GM19025 (cell line): ENCODE results near the gene CPA1.

ENCODE experiments used
- ATAC-seq: cut with Tn5 transposase; IDR thresholded peaks from one replicate; pipeline ENCODE4 v1.9.1; 2021; ENCODE audit warnings: mild to moderate bottlenecking, low read depth, moderate library complexity; ENCODE audit not compliant: unreplicated experiment

The CPA1 gene

GRCh38 chr7:130421684-130422083 lies 41.4 kb downstream of the CPA1 start:
- no peak for ATAC-seq

- ATAC-seq = no peak
These were observed 43.3 kb downstream of the CPA1 start for GRCh38 chr7:130423501-130424037.

- no peak for ATAC-seq
These were observed 45.5 kb downstream of the CPA1 start for GRCh38 chr7:130425796-130426195.

GRCh38 chr7:130426564-130426963 lies 46.3 kb downstream of the CPA1 start:
- ATAC-seq = no peak

GRCh38 chr7:130429019-130429418 lies 48.7 kb downstream of the CPA1 start:
- no peak for ATAC-seq

- ATAC-seq = no peak
These were observed 49.8 kb downstream of the CPA1 start for GRCh38 chr7:130430115-130430514.

GRCh38 chr7:130430841-130431666 lies 50.8 kb downstream of the CPA1 start:
- ATAC-seq = no peak

GRCh38 chr7:130432886-130433285 lies 52.6 kb downstream of the CPA1 start:
- ATAC-seq = no peak

- no peak for ATAC-seq
These were observed 53.0 kb downstream of the CPA1 start for GRCh38 chr7:130433301-130433700.

- no peak for ATAC-seq
These were observed 55.1 kb downstream of the CPA1 start for GRCh38 chr7:130435311-130435854.

- no peak for ATAC-seq
These were observed 56.0 kb downstream of the CPA1 start for GRCh38 chr7:130436253-130436652.
